ENCODE measurements around the gene SPSB3. TPM values are rescaled to one million over a fixed set of nuclear protein-coding genes. Genes with fewer than 3 reads are reported as not detected.

SPSB3 gene
- polyA plus RNA-seq, 1 donor (not counting 4 experiments of a cell fraction or from before 2014, with no cell fraction given): 9.5 TPM

DNA sequence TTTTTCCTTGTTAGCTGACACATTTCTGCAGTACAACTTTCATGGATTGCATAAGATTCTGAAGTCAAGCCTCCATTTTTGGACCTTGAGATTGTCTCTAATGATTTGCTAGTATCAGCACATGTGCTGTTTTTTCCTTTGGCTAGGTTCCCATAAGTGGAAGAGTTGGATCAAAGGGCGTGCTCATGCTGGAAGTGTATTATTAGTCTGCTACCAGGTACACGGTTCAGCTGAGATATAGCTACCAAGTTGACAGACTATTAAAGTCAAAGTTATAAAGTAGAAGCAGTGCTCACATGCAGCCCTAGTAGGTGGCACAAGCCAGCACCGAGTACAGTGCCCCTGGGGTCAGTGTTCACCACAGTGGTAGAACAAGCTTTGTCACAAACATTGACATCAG, 47.8 kb upstream of the SPSB3 start:
- Histone ChIP-seq H3K4me1 (ENCODE audit: control insufficient read depth, extremely low read depth, insufficient read depth, low read length) (peaks cover 35% of the 10 kb centered on the region), H4K20me1 (ENCODE audit: control insufficient read depth, extremely low read depth, insufficient read depth, low read length) (no peaks in the 10 kb centered on the region), H2AFZ (ENCODE audit: control insufficient read depth, low read length) (no peak overlapping the region), H3K36me3 (ENCODE audit: control insufficient read depth in 2 of 2, extremely low read depth in 1 of 2, insufficient read depth in 2 of 2, low read length in 2 of 2) (peaks cover 1 to 5% of the 10 kb centered on the region in 2 experiments), H3K4me3 (ENCODE audit: control insufficient read depth in 2 of 3, extremely low read depth in 1 of 3, insufficient read depth in 2 of 3, low read depth in 1 of 3, low read length in 3 of 3) (no peak overlapping the region), H3K27me3 (ENCODE audit: control insufficient read depth, extremely low read depth, insufficient read depth, low read length) (no peaks in the 10 kb centered on the region), H3K79me2 (ENCODE audit: control insufficient read depth, insufficient read depth, low read length) (peaks cover 26% of the 10 kb centered on the region), H3K27ac (ENCODE audit: control insufficient read depth, insufficient read depth, low read length) (no peak overlapping the region), H3K9me1 (ENCODE audit: control insufficient read depth, extremely low read depth, insufficient read depth, low read length) (no peaks in the 10 kb centered on the region), H3K9me3 (ENCODE audit: control insufficient read depth, low read depth, low read length) (no peaks in the 10 kb centered on the region), H3K4me2 (ENCODE audit: control insufficient read depth, extremely low read depth, insufficient read depth, low read depth, low read length) (no peak overlapping the region), H3K9ac (ENCODE audit: control insufficient read depth, extremely low read depth, insufficient read depth, low read length) (no peak overlapping the region)
- dilution Hi-C loops (cut with MboI; ENCODE audit: extremely low pct_ligation_motif_present, low sequenced_read_pairs): no loop called here
- no peak for TF ChIP-seq EZH2 (IDR thresholded peaks at IDR 0.05; ENCODE audit: low read length)
- TF ChIP-seq, protein P1, sequence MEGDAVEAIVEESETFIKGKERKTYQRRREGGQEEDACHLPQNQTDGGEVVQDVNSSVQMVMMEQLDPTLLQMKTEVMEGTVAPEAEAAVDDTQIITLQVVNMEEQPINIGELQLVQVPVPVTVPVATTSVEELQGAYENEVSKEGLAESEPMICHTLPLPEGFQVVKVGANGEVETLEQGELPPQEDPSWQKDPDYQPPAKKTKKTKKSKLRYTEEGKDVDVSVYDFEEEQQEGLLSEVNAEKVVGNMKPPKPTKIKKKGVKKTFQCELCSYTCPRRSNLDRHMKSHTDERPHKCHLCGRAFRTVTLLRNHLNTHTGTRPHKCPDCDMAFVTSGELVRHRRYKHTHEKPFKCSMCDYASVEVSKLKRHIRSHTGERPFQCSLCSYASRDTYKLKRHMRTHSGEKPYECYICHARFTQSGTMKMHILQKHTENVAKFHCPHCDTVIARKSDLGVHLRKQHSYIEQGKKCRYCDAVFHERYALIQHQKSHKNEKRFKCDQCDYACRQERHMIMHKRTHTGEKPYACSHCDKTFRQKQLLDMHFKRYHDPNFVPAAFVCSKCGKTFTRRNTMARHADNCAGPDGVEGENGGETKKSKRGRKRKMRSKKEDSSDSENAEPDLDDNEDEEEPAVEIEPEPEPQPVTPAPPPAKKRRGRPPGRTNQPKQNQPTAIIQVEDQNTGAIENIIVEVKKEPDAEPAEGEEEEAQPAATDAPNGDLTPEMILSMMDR (optimal IDR thresholded peaks at IDR 0.05 in 1 of 3, IDR thresholded peaks at IDR 0.05 in 1 of 3, conservative IDR thresholded peaks at IDR 0.05 in 1 of 3; ENCODE audit: extremely low read depth in 1 of 3, insufficient read depth in 2 of 3, low read length in 3 of 3): no peak
- no peak for FAIRE-seq
- no peak for DNase-seq (ENCODE audit: low read depth, low spot score)

DNA sequence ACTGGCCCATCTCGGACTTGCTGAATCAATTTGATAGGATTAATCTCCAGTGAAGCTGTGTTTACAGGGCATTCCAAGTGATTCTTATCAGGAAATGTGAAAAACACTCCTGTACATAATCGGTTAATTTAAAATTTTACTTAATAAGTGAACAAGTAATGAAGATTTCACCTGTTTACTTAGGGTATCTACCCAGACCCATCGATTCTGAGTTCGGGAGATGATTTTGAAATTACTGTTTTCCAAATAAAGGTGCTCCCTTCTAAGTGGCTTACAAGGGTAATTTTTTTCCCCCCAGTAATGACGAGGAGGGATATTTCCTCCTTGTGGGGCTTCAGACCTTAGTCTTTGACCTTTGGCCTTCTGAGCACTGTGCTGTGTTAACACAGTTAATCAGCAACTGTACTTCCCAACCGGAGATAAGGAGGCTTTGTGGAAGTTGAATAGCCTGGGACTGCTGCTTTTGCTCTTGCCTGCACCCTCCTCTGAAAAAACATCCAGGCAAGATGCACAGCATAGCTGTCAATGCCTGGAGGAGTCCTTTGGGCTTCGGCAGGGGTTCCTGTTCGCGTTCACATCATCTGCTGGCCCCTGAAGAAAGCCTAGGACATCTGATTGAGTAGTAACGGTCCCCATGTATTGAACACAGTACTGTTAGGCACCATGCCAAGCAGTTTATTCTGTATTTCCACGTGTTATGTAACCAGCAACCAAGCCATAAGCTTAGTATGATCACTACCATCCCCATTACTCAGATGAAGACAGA, 46.5 kb upstream of the SPSB3 start:
- peaks cover 30% of the 10 kb centered on the region for H3K4me1 ChIP-seq (ENCODE audit: control insufficient read depth, extremely low read depth, insufficient read depth, low read length)
- no peak for TF ChIP-seq EZH2 (IDR thresholded peaks at IDR 0.05; ENCODE audit: low read length)
- TF ChIP-seq, protein P1 (optimal IDR thresholded peaks at IDR 0.05 in 1 of 3, IDR thresholded peaks at IDR 0.05 in 1 of 3, conservative IDR thresholded peaks at IDR 0.05 in 1 of 3; ENCODE audit: extremely low read depth in 1 of 3, insufficient read depth in 2 of 3, low read length in 3 of 3): no peak
- H2AFZ ChIP-seq (ENCODE audit: control insufficient read depth, low read length): no peak overlapping the region
- no peak for FAIRE-seq
- no peaks in the 10 kb centered on the region for H3K9me3 ChIP-seq (ENCODE audit: control insufficient read depth, low read depth, low read length)
- H3K79me2 ChIP-seq (ENCODE audit: control insufficient read depth, insufficient read depth, low read length): peaks cover 26% of the 10 kb centered on the region
- peak overlapping the region; percentile 63 to 99 (median 90) for H3K4me3 ChIP-seq (ENCODE audit: control insufficient read depth in 2 of 3, extremely low read depth in 1 of 3, insufficient read depth in 2 of 3, low read depth in 1 of 3, low read length in 3 of 3)
- no peaks in the 10 kb centered on the region for H4K20me1 ChIP-seq (ENCODE audit: control insufficient read depth, extremely low read depth, insufficient read depth, low read length)
- no peaks in the 10 kb centered on the region for H3K9me1 ChIP-seq (ENCODE audit: control insufficient read depth, extremely low read depth, insufficient read depth, low read length)
- DNase-seq (ENCODE audit: low read depth, low spot score): no peak
- no peak overlapping the region for H3K27ac ChIP-seq (ENCODE audit: control insufficient read depth, insufficient read depth, low read length)
- H3K36me3 ChIP-seq (ENCODE audit: control insufficient read depth in 2 of 2, extremely low read depth in 1 of 2, insufficient read depth in 2 of 2, low read length in 2 of 2): peaks cover 1 to 5% of the 10 kb centered on the region in 2 experiments
- H3K9ac ChIP-seq (ENCODE audit: control insufficient read depth, extremely low read depth, insufficient read depth, low read length): peak overlapping the region; percentile 0
- H3K4me2 ChIP-seq (ENCODE audit: control insufficient read depth, extremely low read depth, insufficient read depth, low read depth, low read length): peak overlapping the region; percentile 96
- no peaks in the 10 kb centered on the region for H3K27me3 ChIP-seq (ENCODE audit: control insufficient read depth, extremely low read depth, insufficient read depth, low read length)
- dilution Hi-C loops (cut with MboI; ENCODE audit: extremely low pct_ligation_motif_present, low sequenced_read_pairs): no loop called here
